ENCODE data around the gene MDC1. TPM values are rescaled to one million over a fixed set of nuclear protein-coding genes. Genes with fewer than 3 reads are reported as not detected.
A peak's percentile ranks its signal among the peaks of the same experiment; 100 is the strongest.

The MDC1 gene
- total RNA-seq, 4 donors from 2014 or later = 3.6 to 8.9 (median 6.2) TPM

DNA sequence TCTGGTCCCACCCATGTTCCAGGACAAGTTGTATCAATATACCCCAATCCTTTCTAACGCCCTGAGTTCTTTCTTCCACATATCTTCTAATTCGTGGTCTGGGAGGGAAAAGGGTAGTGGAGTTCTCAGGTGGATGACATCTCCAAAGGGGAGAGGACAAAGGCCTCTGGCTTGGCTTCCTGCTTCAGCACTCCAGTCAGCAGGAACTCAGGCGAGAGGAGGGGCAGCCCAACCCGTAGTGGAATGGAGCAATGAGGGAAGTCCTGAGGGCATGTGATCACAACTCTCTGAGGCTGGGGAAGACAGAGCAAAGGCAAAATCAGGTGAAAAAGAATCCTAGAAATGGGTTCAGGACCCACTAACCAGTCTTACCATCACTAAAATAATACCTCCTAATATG is 16.7 kb downstream of the MDC1 start:
- H3K27me3 ChIP-seq = no peaks in the 10 kb centered on the region
- in situ Hi-C loops (cut with MboI; ENCODE audit: low sequenced_read_pairs in 4 of 4) (no loop called here), intact Hi-C loops (cut with DNase I; ENCODE audit: low total_unique reads) (loop anchor here (2.0 kb wide), 1 partner anchor 14 kb away; no protein-coding TSS in a partner anchor)
- TF ChIP-seq, protein P1, sequence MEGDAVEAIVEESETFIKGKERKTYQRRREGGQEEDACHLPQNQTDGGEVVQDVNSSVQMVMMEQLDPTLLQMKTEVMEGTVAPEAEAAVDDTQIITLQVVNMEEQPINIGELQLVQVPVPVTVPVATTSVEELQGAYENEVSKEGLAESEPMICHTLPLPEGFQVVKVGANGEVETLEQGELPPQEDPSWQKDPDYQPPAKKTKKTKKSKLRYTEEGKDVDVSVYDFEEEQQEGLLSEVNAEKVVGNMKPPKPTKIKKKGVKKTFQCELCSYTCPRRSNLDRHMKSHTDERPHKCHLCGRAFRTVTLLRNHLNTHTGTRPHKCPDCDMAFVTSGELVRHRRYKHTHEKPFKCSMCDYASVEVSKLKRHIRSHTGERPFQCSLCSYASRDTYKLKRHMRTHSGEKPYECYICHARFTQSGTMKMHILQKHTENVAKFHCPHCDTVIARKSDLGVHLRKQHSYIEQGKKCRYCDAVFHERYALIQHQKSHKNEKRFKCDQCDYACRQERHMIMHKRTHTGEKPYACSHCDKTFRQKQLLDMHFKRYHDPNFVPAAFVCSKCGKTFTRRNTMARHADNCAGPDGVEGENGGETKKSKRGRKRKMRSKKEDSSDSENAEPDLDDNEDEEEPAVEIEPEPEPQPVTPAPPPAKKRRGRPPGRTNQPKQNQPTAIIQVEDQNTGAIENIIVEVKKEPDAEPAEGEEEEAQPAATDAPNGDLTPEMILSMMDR (IDR thresholded peaks at IDR 0.05 in 4 of 5, conservative IDR thresholded peaks at IDR 0.05 in 1 of 5) = no peak
- no peak for DNase-seq
- H3K27ac ChIP-seq = no peak overlapping the region
- peaks cover 3 to 12% of the 10 kb centered on the region in 2 donors for H3K4me1 ChIP-seq
- H3K4me3 ChIP-seq = no peak overlapping the region
- no peaks in the 10 kb centered on the region for H3K9me3 ChIP-seq
- ATAC-seq = no peak
- peaks cover 0 to 36% of the 10 kb centered on the region in 2 donors for H3K36me3 ChIP-seq

DNA sequence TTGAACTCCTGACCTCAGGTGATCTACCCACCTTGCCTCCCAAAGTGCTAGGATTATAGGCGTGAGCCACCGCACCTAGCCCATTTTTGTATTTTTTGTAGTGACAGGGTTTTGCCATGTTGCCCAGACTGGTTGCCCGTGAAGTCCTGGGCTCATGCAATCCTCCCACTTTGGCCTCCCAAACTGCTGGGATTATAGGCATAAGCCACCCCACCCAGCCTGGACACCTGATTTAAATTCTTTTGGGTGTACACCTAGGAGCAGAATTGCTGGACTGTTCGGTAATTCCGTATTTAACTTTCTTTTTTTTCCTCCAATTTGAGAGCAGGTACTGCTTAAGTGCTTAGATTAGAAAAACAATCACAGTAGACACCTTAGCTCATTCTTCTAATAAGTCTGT is 20.6 kb downstream of the MDC1 start:
- DNase-seq (no peak), ATAC-seq (no peak)
- intact Hi-C loops (cut with DNase I; ENCODE audit: low total_unique reads) = no loop called here
- TF ChIP-seq POLR2A (IDR thresholded peaks at IDR 0.05) = no peak
- TF ChIP-seq, protein P1 (IDR thresholded peaks at IDR 0.05 in 4 of 5, conservative IDR thresholded peaks at IDR 0.05 in 1 of 5) = no peak
- no peak overlapping the region for H3K4me3 ChIP-seq
- H3K9me3 ChIP-seq = no peaks in the 10 kb centered on the region
- H3K36me3 ChIP-seq = peaks cover 0 to 14% of the 10 kb centered on the region in 2 donors
- H3K4me1 ChIP-seq = peaks cover 0 to 8% of the 10 kb centered on the region in 2 donors
- in situ Hi-C loops (cut with MboI; ENCODE audit: low sequenced_read_pairs in 4 of 4) = no loop called here
- no peaks in the 10 kb centered on the region for H3K27me3 ChIP-seq
- no peak overlapping the region for H3K27ac ChIP-seq

DNA sequence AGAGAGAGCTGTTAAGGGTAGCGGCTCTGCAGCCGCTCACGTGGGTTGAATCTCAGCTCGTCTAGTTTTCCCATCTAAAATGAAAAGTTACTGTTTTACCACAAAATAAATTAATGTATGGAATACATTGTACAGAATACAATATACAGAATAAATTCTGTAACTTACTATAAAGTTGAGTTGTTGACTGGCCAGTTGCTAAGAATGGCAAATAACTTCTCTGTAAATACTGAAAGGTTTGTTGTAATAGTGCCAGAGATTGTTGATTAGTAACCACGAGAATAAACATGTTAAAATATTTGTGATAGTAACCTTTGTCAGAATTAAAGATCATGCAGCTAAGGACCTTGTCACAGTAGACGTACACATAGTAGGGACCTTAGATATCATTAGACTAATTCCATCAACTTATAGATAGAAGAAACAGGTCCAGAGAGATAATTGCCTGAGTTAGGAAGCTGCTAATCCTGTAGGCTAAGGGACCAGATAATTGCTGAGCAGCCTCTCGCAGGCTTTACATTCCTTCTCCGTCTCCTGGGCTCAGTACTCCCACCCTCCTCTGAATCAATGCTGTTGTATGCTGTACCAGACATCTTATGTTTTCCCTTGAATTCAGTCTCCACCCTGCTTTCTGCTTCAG is 25.8 kb downstream of the MDC1 start:
- peak overlapping the region; percentile 72 to 91 (median 76) for H3K4me3 ChIP-seq
- intact Hi-C loops (cut with DNase I; ENCODE audit: low total_unique reads) = loop anchor here (1.0 to 2.0 kb wide), 2 partner anchors 19 to 26 kb away; partner anchors contain the start of genes DHX16 and MDC1
- in situ Hi-C loops (cut with MboI; ENCODE audit: low sequenced_read_pairs in 4 of 4) = no loop called here

DNA sequence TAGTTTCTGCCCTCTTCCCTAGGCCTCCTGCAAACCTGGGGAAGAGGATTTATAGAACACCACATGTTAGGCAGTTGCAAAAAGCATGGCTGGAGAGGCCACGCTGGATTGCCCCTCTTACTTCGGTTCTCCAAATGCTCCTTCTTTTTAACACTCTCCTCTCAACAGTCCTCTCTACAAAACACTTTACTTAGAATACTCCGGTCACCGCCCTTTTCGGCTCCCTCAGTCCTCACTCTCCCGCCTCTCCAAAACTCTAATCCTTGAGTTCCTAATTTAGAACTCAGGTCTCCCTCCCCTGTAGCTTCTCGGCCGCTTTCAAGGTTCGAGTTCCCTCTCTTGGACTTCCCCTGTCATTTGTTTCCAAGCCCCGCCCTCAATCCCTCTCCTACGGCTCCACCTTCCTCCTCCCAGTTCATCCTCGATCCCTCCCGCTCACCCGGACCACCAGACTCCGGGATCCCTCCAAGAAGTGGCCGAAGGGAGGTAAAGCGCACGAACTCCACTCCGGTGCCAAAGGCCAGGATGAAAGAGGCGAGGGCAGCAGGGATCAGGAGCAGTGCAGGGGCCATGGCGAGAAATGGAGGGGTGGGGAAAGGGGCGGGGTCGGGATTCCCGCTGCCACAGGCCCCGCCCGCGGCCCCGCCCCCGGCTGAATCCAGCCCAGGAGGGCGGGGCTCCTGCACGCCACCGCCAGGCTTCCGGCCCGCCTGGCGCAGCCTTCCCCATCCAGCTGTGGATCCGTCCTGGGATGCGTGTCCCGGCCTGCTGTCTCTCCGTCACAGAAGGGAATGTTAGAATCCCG is 26.5 kb downstream of the MDC1 start, which contains the start of gene NRM:
TSS of gene NRM (minus strand) at position 582 of the 805 bp plus-strand sequence. CDS start at position 572, 10 bp downstream.
- intact Hi-C loops (cut with DNase I; ENCODE audit: low total_unique reads) (loop anchor here (1.0 to 2.0 kb wide), 2 partner anchors 18 to 27 kb away; partner anchors contain the start of genes DHX16 and MDC1), in situ Hi-C loops (cut with MboI; ENCODE audit: low sequenced_read_pairs in 4 of 4) (no loop called here)
- Histone ChIP-seq H3K9me3 (no peaks in the 10 kb centered on the region), H3K27me3 (no peaks in the 10 kb centered on the region), H3K4me1 (peaks cover 33 to 42% of the 10 kb centered on the region in 2 donors), H3K4me3 (peak within 1 kb of the TSS; percentile 72 to 91 (median 76)), H3K27ac (peak within 1 kb of the TSS; percentile 93 to 99 (median 97)), H3K36me3 (no peaks in the 10 kb centered on the region)
- TF ChIP-seq, protein P1 (IDR thresholded peaks at IDR 0.05 in 4 of 5, conservative IDR thresholded peaks at IDR 0.05 in 1 of 5) = no peak
- TF ChIP-seq POLR2A (IDR thresholded peaks at IDR 0.05) = no peak
- peak; percentile 77 to 88 for DNase-seq
- peak; percentile 78 to 87 for ATAC-seq

More for the DNA sequence above, 25.8 kb downstream of the MDC1 start:
- Histone ChIP-seq H3K27me3 (no peaks in the 10 kb centered on the region), H3K9me3 (no peaks in the 10 kb centered on the region), H3K27ac (peak overlapping the region; percentile 93 to 99 (median 97)), H3K4me1 (peaks cover 28 to 41% of the 10 kb centered on the region in 2 donors), H3K36me3 (no peaks in the 10 kb centered on the region)
- no peak for DNase-seq
- TF ChIP-seq, protein P1 (IDR thresholded peaks at IDR 0.05 in 4 of 5, conservative IDR thresholded peaks at IDR 0.05 in 1 of 5) = no peak
- TF ChIP-seq POLR2A (IDR thresholded peaks at IDR 0.05) = no peak
- no peak for ATAC-seq

Data from gastrocnemius medialis (tissue), 4 donors.